WTC11 (cell line): ENCODE results near the gene CAMK2D. TPM values are rescaled to one million over a fixed set of nuclear protein-coding genes. Genes with fewer than 3 reads are reported as not detected.

Experiments used
- ATAC-seq: fragments of 200-7000 bp; cut with Tn5 transposase; 2 replicates; pipeline ENCODE4 v1.10.0; 2021; ENCODE audit warnings: mild to moderate bottlenecking, moderate library complexity
- CTCF ChIA-PET: fragments of 300-600 bp; sonication (Branson Sonifier 250); formaldehyde crosslinking; loops from one replicate; lab custom pipeline; 2021; ENCODE audit warnings: antibody characterized with exemption; lab: Charles Lee
- POLR2A ChIA-PET: fragments of 350-600 bp; sonication (Branson Sonifier 250); formaldehyde crosslinking; loops from one replicate; lab custom pipeline; 2021; ENCODE audit warnings: antibody characterized with exemption; lab: Charles Lee
- DNase-seq: peaks from one replicate; pipeline ENCODE4 v3.0.0; 2021; ENCODE audit warnings: low spot score
- H3K27ac Mint-ChIP-seq: 2 replicates; pipeline ENCODE4 v1.8.0; 2021; ENCODE audit warnings: mixed read lengths
- H3K27me3 Mint-ChIP-seq: 2 replicates; pipeline ENCODE4 v1.8.0; 2021; ENCODE audit warnings: low read depth, mild to moderate bottlenecking, moderate library complexity, mixed read lengths
- H3K36me3 Mint-ChIP-seq: 2 replicates; pipeline ENCODE4 v1.8.0; 2021; ENCODE audit warnings: mixed read lengths
- H3K4me1 Mint-ChIP-seq: 2 replicates; pipeline ENCODE4 v1.8.0; 2022; ENCODE audit warnings: mixed read lengths
- H3K4me3 Mint-ChIP-seq: 2 replicates; pipeline ENCODE4 v1.8.0; 2021; ENCODE audit warnings: mild to moderate bottlenecking, moderate library complexity, mixed read lengths
- H3K9me3 Mint-ChIP-seq: 2 replicates; pipeline ENCODE4 v1.8.0; 2021; ENCODE audit warnings: mixed read lengths
- CDX4 ChIP-seq: fragments of 250-450 bp; sonication (Bioruptor Pico); IDR thresholded peaks from 2 replicates; pipeline ENCODE4 v1.9.0; 2021; ENCODE audit warnings: moderate library complexity, mild to moderate bottlenecking, inconsistent platforms, borderline replicate concordance
- E2F4 ChIP-seq: sonication (generic); formaldehyde crosslinking; IDR thresholded peaks from 2 replicates; pipeline ENCODE4 v1.8.1; 2022; ENCODE audit warnings: low read depth, mild to moderate bottlenecking, moderate library complexity, missing genetic modification reagents, borderline replicate concordance
- ETV6 ChIP-seq: sonication (generic); formaldehyde crosslinking; IDR thresholded peaks from 2 replicates; pipeline ENCODE4 v1.8.1; 2022; ENCODE audit warnings: mild to moderate bottlenecking, missing genetic modification reagents
- IRF1 ChIP-seq: sonication (generic); formaldehyde crosslinking; IDR thresholded peaks from 2 replicates; pipeline ENCODE4 v1.8.0; 2023; ENCODE audit warnings: missing genetic modification reagents
- MLX ChIP-seq: sonication (generic); formaldehyde crosslinking; IDR thresholded peaks from 2 replicates; pipeline ENCODE4 v1.8.1; 2023; ENCODE audit warnings: mild to moderate bottlenecking, missing genetic modification reagents, moderate library complexity
- PRDM15 ChIP-seq: sonication (generic); formaldehyde crosslinking; IDR thresholded peaks from 2 replicates; pipeline ENCODE4 v1.8.0; 2022; ENCODE audit warnings: missing genetic modification reagents
- SMAD4 ChIP-seq: sonication (generic); formaldehyde crosslinking; IDR thresholded peaks from 2 replicates; pipeline ENCODE4 v1.8.0; 2022; ENCODE audit warnings: mild to moderate bottlenecking, missing genetic modification reagents
- SOX15 ChIP-seq: fragments of 250-450 bp; sonication (Bioruptor Pico); IDR thresholded peaks from 2 replicates; pipeline ENCODE4 v1.9.0; 2021; ENCODE audit warnings: mild to moderate bottlenecking
- STAT6 ChIP-seq: sonication (generic); formaldehyde crosslinking; conservative IDR thresholded peaks from 2 replicates; pipeline ENCODE4 v1.8.1; 2023; ENCODE audit warnings: mild to moderate bottlenecking, low read depth, missing genetic modification reagents, moderate library complexity
- USF1 ChIP-seq: sonication (generic); formaldehyde crosslinking; IDR thresholded peaks from 2 replicates; pipeline ENCODE4 v1.8.0; 2022; ENCODE audit warnings: mild to moderate bottlenecking, missing genetic modification reagents
- ZBTB21 ChIP-seq: sonication (generic); formaldehyde crosslinking; IDR thresholded peaks from 2 replicates; pipeline ENCODE4 v1.8.1; 2023; ENCODE audit warnings: mild to moderate bottlenecking, missing genetic modification reagents, borderline replicate concordance
- ZBTB43 ChIP-seq: sonication (generic); formaldehyde crosslinking; IDR thresholded peaks from 2 replicates; pipeline ENCODE4 v1.8.1; 2023; ENCODE audit warnings: mild to moderate bottlenecking, missing genetic modification reagents
- ZNF219 ChIP-seq: sonication (generic); formaldehyde crosslinking; IDR thresholded peaks from 2 replicates; pipeline ENCODE4 v1.8.0; 2023; ENCODE audit warnings: missing genetic modification reagents, mild to moderate bottlenecking, borderline replicate concordance
- ZNF416 ChIP-seq: fragments of 250-450 bp; sonication (Bioruptor Pico); IDR thresholded peaks from 2 replicates; pipeline ENCODE4 v1.9.0; 2021; ENCODE audit warnings: mild to moderate bottlenecking, inconsistent platforms
- ZNF532 ChIP-seq: fragments of 250-450 bp; sonication (Bioruptor Pico); IDR thresholded peaks from 2 replicates; pipeline ENCODE4 v1.9.0; 2021; ENCODE audit warnings: mild to moderate bottlenecking, borderline replicate concordance
- ZSCAN18 ChIP-seq: fragments of 250-450 bp; sonication (Bioruptor Pico); IDR thresholded peaks from 2 replicates; pipeline ENCODE4 v2.1.2; 2022; ENCODE audit warnings: mild to moderate bottlenecking, moderate library complexity
- total RNA-seq: library from RNA; stranded (reverse); gene quantifications from 3 replicates; pipeline ENCODE4 v1.2.3, GENCODE V29; 2021

Gene CAMK2D
- total RNA-seq, 1 experiment from 2014 or later, result 16.5 TPM

- H3K4me3 Mint-ChIP-seq, result no peak overlapping the region
- TF ChIP-seq PRDM15 (CRISPR knock-in tag), result no peak
- no peak for TF ChIP-seq SOX15 (CRISPR knock-in tag)
- no peak for TF ChIP-seq USF1
- H3K36me3 Mint-ChIP-seq, result no peaks in the 10 kb centered on the region
- H3K4me1 Mint-ChIP-seq, result 0 out of 2 replicates have a peak, but pooled peaks cover 3% of the 10 kb centered on the region
- no peak for ATAC-seq
- H3K27me3 Mint-ChIP-seq, result no peaks in the 10 kb centered on the region
- H3K27ac Mint-ChIP-seq, result no peak overlapping the region
- POLR2A ChIA-PET, result no interaction called here
- DNase-seq, result no peak
- no peaks in the 10 kb centered on the region for H3K9me3 Mint-ChIP-seq
- CTCF ChIA-PET, result no interaction called here
These were observed 257.1 kb downstream of the CAMK2D start for GRCh38 chr4:113504422-113504821.

GRCh38 chr4:113503691-113504090 lies 257.8 kb downstream of the CAMK2D start:
- Mint-ChIP-seq H3K27ac (no peak overlapping the region), H3K36me3 (no peaks in the 10 kb centered on the region), H3K27me3 (no peaks in the 10 kb centered on the region), H3K4me1 (0 out of 2 replicates have a peak, but pooled peaks cover 3% of the 10 kb centered on the region), H3K4me3 (no peak overlapping the region), H3K9me3 (no peaks in the 10 kb centered on the region)
- no peak for DNase-seq
- ChIA-PET POLR2A (no interaction called here), CTCF (no interaction called here)
- TF ChIP-seq ZNF219 (CRISPR knock-in tag) (no peak), ZNF416 (no peak), STAT6 (CRISPR knock-in tag) (no peak), CDX4 (CRISPR knock-in tag) (no peak), ZBTB21 (CRISPR knock-in tag) (no peak), ETV6 (CRISPR knock-in tag) (no peak), MLX (no peak), ZSCAN18 (no peak), ZNF532 (CRISPR knock-in tag) (no peak), IRF1 (CRISPR knock-in tag) (no peak), E2F4 (CRISPR knock-in tag) (no peak), ZBTB43 (CRISPR knock-in tag) (no peak), SMAD4 (CRISPR knock-in tag) (no peak)
- ATAC-seq, result no peak
